22Rv1 (cell line): ENCODE results near the gene RNGTT.

Source experiments
- CTCF ChIP-seq: fragments of 450-650 bp; IDR thresholded peaks from 2 replicates; pipeline ENCODE4 v1.5.1; 2017; ENCODE audit warnings: mild to moderate bottlenecking
- ZFX ChIP-seq: fragments of 450-650 bp; IDR thresholded peaks from 2 replicates; pipeline ENCODE4 v1.6.1; 2017; ENCODE audit warnings: antibody characterized with exemption, borderline replicate concordance

GRCh38 chr6:88880021-88880420 is 83.4 kb downstream of the RNGTT start:
- TF ChIP-seq CTCF (no peak), ZFX (no peak)
